Upper lobe of right lung (tissue), 1 donor: ENCODE data around the gene MFN2. TPM values are rescaled to one million over a fixed set of nuclear protein-coding genes. Genes with fewer than 3 reads are reported as not detected.
A peak's percentile ranks its signal among the peaks of the same experiment; 100 is the strongest.
"Not testable (repeated sequence)": the region's sequence is repeated elsewhere in the genome, so short reads cannot be mapped to it uniquely, and the experiment has no call there.

Source experiments
- ATAC-seq: fragments of 200-7000 bp; cut with Tn5 transposase; one replicate; pipeline ENCODE4 v1.9.1; 2020; ENCODE audit warnings: mild to moderate bottlenecking, moderate library complexity
- DNase-seq: peaks from one replicate; pipeline ENCODE4 v3.0.0-alpha.2; 2020
- H3K27ac ChIP-seq: fragments of 200-600 bp; one replicate; pipeline ENCODE4 v1.8.0; 2022
- H3K27me3 ChIP-seq: fragments of 200-600 bp; one replicate; pipeline ENCODE4 v1.8.0; 2022; ENCODE audit warnings: mild to moderate bottlenecking
- H3K36me3 ChIP-seq: fragments of 200-600 bp; one replicate; pipeline ENCODE4 v1.8.0; 2022
- H3K4me1 ChIP-seq: fragments of 200-600 bp; one replicate; pipeline ENCODE4 v1.8.0; 2022
- H3K4me3 ChIP-seq: fragments of 200-600 bp; one replicate; pipeline ENCODE4 v1.8.0; 2022; ENCODE audit warnings: mild to moderate bottlenecking
- H3K9me3 ChIP-seq: fragments of 200-600 bp; one replicate; pipeline ENCODE4 v1.8.0; 2022
- intact Hi-C: fragments of 100-400 bp; cut with DNase I; formaldehyde crosslinking; loops from one replicate; pipeline ENCODE4 v1.11.0; 2022
- long read RNA-seq: library from polyadenylated mRNA; unstranded; transcript quantifications from one replicate; pipeline ENCODE4 v2.0.0, GENCODE V29; 2021
- total RNA-seq: library from RNA; stranded (reverse); fragmentation: NEBNext Ultra II Directional; extraction: Animal tissue kit (Norgen Biotek cat#: 25700); gene quantifications from one replicate; pipeline ENCODE4 v1.2.1, GENCODE V29; 2021
- TF ChIP-seq, protein P1 (sequence below): fragments of 200-600 bp; IDR thresholded peaks from one replicate; pipeline ENCODE4 v1.8.0; 2022; ENCODE audit warnings: antibody characterized with exemption
- donor health status: DM: no; HTN: yes; CAD: no; lungs with severe emphysema.

MFN2 gene
- 89.9 TPM for total RNA-seq
- long read RNA-seq, full-length matches to known transcripts: 56 of 154 reads
- long read RNA-seq, partial matches to known transcripts: 66 of 154 reads
- long read RNA-seq, other reads (novel, unspliced or antisense): 32 of 154 reads

DNA sequence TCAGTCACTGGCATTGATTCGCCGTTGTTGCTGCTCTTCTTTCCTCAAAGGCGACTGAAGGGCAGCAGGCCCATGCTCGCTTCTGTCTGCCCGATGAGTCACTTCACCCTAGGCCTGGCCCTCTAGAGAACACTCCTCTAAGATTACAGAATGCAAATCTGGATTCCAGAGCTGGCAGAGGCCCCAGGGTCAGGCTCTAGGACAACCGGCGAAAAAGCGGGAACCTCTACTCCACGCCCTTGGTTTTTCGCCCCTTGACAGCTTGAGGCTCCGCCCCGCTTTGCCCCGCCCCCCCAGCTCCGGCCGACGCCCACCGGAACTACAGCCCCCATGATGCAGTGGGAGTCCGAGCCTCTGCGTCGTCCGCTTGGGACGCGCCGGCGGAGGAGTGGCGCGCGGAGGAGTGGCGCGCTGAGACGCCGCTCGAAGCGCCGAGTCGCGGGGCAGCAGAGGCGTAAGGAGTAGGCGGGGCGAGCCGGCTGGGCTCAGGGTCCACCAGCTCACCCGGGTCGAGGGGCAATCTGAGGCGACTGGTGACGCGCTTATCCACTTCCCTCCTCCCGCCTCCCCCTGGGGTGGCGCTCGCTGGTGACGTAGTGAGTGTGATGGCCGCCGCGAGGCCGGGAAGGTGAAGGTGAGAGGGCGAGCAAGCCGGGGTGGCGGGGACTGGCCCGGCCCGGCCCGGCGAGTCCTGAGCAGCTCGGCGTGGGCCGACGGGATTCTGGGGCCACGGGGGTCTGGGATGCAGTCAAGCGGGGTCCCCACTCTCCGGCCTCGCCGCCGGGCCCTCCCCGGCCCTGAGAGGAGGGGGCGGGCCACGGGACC, at the start of gene MFN2:
Gene MFN2, plus strand, starts transcription at position 594 of the 825 bp plus-strand sequence. CDS start 8,725 bp downstream, outside the sequence.
- Histone ChIP-seq H3K9me3 (no peaks in the 10 kb centered on the region), H3K36me3 (peaks cover 33% of the 10 kb centered on the region), H3K4me3 (peak within 1 kb of the TSS; percentile 100), H3K27me3 (no peaks in the 10 kb centered on the region), H3K4me1 (peaks cover 24% of the 10 kb centered on the region), H3K27ac (peak within 1 kb of the TSS; percentile 95)
- intact Hi-C loops: no loop called here
- peak; percentile 97 for ATAC-seq
- DNase-seq: peak; percentile 97
- TF ChIP-seq, protein P1, sequence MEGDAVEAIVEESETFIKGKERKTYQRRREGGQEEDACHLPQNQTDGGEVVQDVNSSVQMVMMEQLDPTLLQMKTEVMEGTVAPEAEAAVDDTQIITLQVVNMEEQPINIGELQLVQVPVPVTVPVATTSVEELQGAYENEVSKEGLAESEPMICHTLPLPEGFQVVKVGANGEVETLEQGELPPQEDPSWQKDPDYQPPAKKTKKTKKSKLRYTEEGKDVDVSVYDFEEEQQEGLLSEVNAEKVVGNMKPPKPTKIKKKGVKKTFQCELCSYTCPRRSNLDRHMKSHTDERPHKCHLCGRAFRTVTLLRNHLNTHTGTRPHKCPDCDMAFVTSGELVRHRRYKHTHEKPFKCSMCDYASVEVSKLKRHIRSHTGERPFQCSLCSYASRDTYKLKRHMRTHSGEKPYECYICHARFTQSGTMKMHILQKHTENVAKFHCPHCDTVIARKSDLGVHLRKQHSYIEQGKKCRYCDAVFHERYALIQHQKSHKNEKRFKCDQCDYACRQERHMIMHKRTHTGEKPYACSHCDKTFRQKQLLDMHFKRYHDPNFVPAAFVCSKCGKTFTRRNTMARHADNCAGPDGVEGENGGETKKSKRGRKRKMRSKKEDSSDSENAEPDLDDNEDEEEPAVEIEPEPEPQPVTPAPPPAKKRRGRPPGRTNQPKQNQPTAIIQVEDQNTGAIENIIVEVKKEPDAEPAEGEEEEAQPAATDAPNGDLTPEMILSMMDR: no peak

DNA sequence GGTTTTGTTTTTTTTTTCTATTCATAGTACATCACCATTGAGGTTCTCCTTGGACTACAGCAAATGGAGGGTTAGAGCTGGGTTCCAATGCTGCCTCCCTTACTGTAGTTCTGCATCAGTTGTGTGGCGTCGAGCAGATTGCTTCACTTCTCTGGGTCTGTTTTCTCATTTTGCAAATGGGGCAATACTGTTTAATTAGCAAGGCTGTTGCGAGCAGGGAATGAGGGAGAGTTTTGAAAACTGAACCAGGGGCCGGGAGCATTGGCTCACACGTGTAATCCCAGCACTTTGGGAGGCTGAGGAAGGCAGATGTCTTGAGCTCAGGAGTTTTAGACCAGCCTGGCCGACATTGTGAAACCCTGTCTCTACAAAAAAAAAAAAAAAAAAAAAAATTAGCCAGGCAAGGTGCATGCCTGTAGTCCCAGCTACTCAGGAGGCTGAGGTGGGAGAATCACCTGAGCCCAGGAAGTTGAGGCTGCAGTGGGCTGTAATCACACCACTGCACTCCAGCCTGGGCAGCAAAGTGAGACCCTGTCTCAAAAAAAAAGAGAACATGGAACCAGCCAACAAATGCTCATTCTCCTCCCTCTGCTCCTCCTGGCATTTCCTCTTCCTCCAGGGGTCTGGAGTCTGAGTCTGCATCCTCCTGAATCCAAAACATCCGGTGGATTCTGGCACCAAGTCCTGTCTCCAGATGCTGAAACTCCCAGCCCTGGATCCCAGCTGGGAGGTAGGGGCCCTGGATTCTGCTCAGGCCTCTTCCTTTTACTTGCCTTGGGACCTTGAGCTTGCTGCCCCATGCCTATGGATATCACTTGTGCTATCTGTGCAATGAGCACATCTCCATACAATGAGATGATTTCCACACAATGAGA, 49.4 kb upstream of the MFN2 start:
- peaks cover 34% of the 10 kb centered on the region for H3K4me1 ChIP-seq
- no peak overlapping the region for H3K4me3 ChIP-seq
- no peak overlapping the region for H3K27ac ChIP-seq
- TF ChIP-seq, protein P1: no peak
- H3K27me3 ChIP-seq: no peaks in the 10 kb centered on the region
- DNase-seq (no peak), ATAC-seq (no peak)
- no peaks in the 10 kb centered on the region for H3K36me3 ChIP-seq
- no peaks in the 10 kb centered on the region for H3K9me3 ChIP-seq
- intact Hi-C loops: no loop called here

DNA sequence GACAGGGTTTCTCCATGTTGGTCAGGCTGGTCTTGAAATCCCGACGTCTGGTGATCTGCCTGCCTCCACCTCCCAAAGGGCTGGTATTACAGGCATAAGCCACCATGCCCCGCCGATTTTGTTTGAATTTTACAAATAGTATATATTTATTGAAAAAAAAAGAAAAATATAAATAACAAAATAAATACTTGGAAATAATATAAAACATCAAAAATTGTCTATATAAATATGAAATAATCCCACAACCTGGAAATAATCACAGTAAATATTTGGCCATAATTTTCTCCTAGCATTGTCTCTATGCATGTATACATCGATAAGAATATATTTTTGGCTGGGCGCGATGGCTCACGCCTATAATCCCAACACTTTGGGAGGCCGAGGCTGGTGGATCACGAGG, 48.4 kb upstream of the MFN2 start:
- TF ChIP-seq, protein P1: no peak
- Histone ChIP-seq H3K4me1 (peaks cover 31% of the 10 kb centered on the region), H3K27ac (no peak overlapping the region), H3K27me3 (no peaks in the 10 kb centered on the region), H3K4me3 (no peak overlapping the region), H3K36me3 (no peaks in the 10 kb centered on the region), H3K9me3 (no peaks in the 10 kb centered on the region)
- intact Hi-C loops: no loop called here
- no peak for ATAC-seq
- DNase-seq: no peak

DNA sequence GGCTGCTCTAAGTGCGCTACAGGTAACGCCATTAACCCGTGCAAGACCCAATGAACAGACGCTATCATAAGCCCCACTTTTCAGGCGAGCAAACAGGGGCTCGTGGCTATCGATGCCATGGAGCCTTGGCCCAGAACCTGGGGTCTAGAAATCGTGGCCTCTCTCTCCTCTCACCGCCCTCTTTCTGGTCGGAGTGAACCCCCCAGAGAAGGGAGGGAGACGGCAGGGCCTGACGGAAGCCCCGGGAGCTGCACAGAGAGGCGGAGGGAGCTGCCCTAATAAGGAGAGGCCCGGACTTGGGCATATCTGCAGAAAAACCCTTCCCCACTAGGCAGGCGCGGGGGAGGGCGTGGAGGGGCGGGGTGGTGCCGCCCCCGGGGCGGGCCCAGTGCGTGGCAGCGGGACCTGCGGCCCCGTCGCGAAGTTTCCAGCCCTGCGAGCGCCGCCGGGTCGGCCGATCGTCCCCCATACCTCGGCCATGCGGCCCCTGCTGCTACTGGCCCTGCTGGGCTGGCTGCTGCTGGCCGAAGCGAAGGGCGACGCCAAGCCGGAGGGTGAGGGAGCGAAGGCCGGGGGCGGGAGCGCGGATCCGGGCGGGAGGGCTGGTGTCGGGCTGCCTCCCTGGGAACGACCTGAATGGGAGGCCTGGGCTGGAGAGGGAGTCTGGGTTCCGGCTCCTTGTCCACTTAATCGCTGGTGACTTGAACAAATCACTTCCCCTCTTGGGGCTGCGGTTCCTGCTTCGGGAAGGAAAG, 45.8 kb upstream of the MFN2 start, which contains the start of gene PLOD1:
Gene PLOD1, plus strand, starts transcription at position 416 of the 755 bp plus-strand sequence. Its CDS starts 63 bp downstream, at position 479.
- H3K27ac ChIP-seq: peak within 1 kb of the TSS; percentile 82
- no peaks in the 10 kb centered on the region for H3K9me3 ChIP-seq
- ATAC-seq (peak; percentile 98), DNase-seq (peak; percentile 95)
- TF ChIP-seq, protein P1: no peak
- H3K36me3 ChIP-seq: no peaks in the 10 kb centered on the region
- peak within 1 kb of the TSS; percentile 72 for H3K4me3 ChIP-seq
- H3K4me1 ChIP-seq: peaks cover 25% of the 10 kb centered on the region
- H3K27me3 ChIP-seq: no peaks in the 10 kb centered on the region
- intact Hi-C loops: no loop called here

DNA sequence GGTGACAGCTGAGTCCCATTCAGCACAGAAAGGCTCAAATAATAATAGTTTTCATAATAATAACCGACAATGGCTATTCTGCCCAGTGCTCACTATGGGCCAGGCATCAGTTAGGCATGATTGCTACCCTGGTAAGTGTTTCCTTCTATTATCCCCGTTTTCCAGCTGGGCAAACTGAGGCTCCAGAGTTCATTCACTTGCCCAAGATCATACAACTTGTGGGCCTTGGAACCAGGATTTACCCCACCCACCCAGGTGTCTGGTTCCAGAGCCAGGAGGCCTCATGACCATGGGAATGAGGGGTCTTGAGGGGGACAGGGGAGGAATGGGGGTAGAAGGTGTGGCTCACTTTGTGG, 45.2 kb upstream of the MFN2 start:
- H3K27ac ChIP-seq: peak overlapping the region; percentile 82
- H3K4me3 ChIP-seq: peak overlapping the region; percentile 72
- no peaks in the 10 kb centered on the region for H3K27me3 ChIP-seq
- H3K36me3 ChIP-seq: no peaks in the 10 kb centered on the region
- no peak for DNase-seq
- no peaks in the 10 kb centered on the region for H3K9me3 ChIP-seq
- peaks cover 19% of the 10 kb centered on the region for H3K4me1 ChIP-seq
- ATAC-seq: no peak
- intact Hi-C loops: no loop called here
- TF ChIP-seq, protein P1: no peak

DNA sequence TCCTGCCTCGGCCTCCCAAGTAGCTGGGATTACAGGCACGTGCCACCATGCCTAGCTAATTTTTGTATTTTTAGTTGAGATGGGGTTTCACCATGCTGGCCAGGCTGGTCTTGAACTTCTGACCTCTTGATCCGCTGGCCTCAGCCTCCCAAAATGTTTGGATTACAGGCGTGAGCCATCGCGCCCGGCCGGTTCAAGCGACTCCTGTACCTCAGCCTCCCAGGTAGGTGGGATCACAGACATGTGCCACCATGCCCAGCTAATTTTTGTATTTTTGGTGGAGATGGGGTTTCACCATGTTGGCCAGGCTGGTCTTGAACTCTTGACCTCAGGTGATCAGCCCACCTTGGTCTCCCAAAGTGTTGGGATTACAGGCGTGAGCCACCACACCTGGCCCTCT, 44.5 kb upstream of the MFN2 start:
- H3K36me3 ChIP-seq, H3K4me3 ChIP-seq, H3K9me3 ChIP-seq, DNase-seq, H3K27me3 ChIP-seq, H3K27ac ChIP-seq, ATAC-seq, intact Hi-C loops: not testable (repeated sequence)
- H3K4me1 ChIP-seq: peaks cover 18% of the 10 kb centered on the region
